Naive thymus-derived CD4-positive, alpha-beta T cell (primary cell): ENCODE data around the gene SLC39A11. TPM values are rescaled to one million over a fixed set of nuclear protein-coding genes. Genes with fewer than 3 reads are reported as not detected.

Experiments used
- ATAC-seq: fragments of 150-1000 bp; cut with Tn5 transposase; 2 replicates; pipeline ENCODE4 v1.10.0; 2021; ENCODE audit warnings: mild to moderate bottlenecking, moderate library complexity
- CTCF ChIA-PET: fragments of 350-600 bp; sonication (Branson Sonifier 250); formaldehyde crosslinking; loops from one replicate; lab custom pipeline; 2021; ENCODE audit warnings: antibody characterized with exemption; lab: Charles Lee
- POLR2A ChIA-PET: fragments of 350-600 bp; sonication (Branson Sonifier 250); formaldehyde crosslinking; loops from one replicate; lab custom pipeline; 2021; ENCODE audit warnings: antibody characterized with exemption, inconsistent platforms; lab: Charles Lee
- DNase-seq, 9 donors: peaks; one replicate each; pipeline versions ENCODE4 v3.0.0 to v3.0.0-alpha.2; 2020 to 2022; ENCODE audit warnings: mixed read lengths in 1 of 9
- H3K27ac ChIP-seq: one replicate; pipeline ENCODE4 v1.7.0; 2013; ENCODE audit warnings: mild to moderate bottlenecking, low read depth, low read length, moderate library complexity
- H3K27me3 ChIP-seq, 2 donors: one replicate each; pipeline ENCODE4 v1.7.0; 2013; ENCODE audit warnings: low read length in 2 of 2, mild to moderate bottlenecking in 2 of 2, moderate library complexity in 2 of 2; ENCODE audit not compliant: control insufficient read depth in 2 of 2, insufficient read depth in 2 of 2
- H3K36me3 ChIP-seq, 3 experiments: 1 replicate in 2 of 3; 2 replicates in 1 of 3; pipeline ENCODE4 v1.7.0; 2013; ENCODE audit warnings: low read length in 3 of 3, mild to moderate bottlenecking in 3 of 3, moderate library complexity in 1 of 3; ENCODE audit not compliant: insufficient read depth in 3 of 3, control insufficient read depth in 2 of 3
- H3K4me1 ChIP-seq, 2 donors: one replicate each; pipeline ENCODE4 v1.7.0; 2013; ENCODE audit warnings: low read length in 2 of 2, mild to moderate bottlenecking in 2 of 2, moderate library complexity in 1 of 2; ENCODE audit not compliant: control insufficient read depth in 2 of 2, insufficient read depth in 2 of 2
- H3K4me3 ChIP-seq: 2 replicates; pipeline ENCODE4 v1.7.0; 2013; ENCODE audit warnings: mild to moderate bottlenecking, low read length
- H3K9me3 ChIP-seq, 3 experiments: 1 replicate in 2 of 3; 2 replicates in 1 of 3; pipeline ENCODE4 v1.7.0; 2013; ENCODE audit warnings: low read length in 3 of 3; ENCODE audit not compliant: control insufficient read depth in 2 of 3
- H3K27ac Mint-ChIP-seq, 9 donors: one replicate each; pipeline ENCODE4 v1.8.0; 2020 to 2022; ENCODE audit warnings: mixed read lengths in 9 of 9, mild to moderate bottlenecking in 8 of 9, moderate library complexity in 5 of 9, inconsistent platforms in 2 of 9
- H3K27me3 Mint-ChIP-seq, 5 donors: one replicate each; pipeline ENCODE4 v1.8.0; 2021 to 2022; ENCODE audit warnings: mixed read lengths in 5 of 5, mild to moderate bottlenecking in 1 of 5
- H3K36me3 Mint-ChIP-seq, 5 donors: one replicate each; pipeline ENCODE4 v1.8.0; 2020 to 2022; ENCODE audit warnings: mixed read lengths in 5 of 5, mild to moderate bottlenecking in 3 of 5, inconsistent platforms in 1 of 5
- H3K4me1 Mint-ChIP-seq, 7 donors: one replicate each; pipeline ENCODE4 v1.8.0; 2020 to 2022; ENCODE audit warnings: mixed read lengths in 7 of 7, mild to moderate bottlenecking in 3 of 7, inconsistent platforms in 1 of 7
- H3K4me3 Mint-ChIP-seq, 10 donors: one replicate each; pipeline ENCODE4 v1.8.0; 2020 to 2022; ENCODE audit warnings: mild to moderate bottlenecking in 10 of 10, mixed read lengths in 10 of 10, moderate library complexity in 6 of 10, inconsistent platforms in 2 of 10
- H3K9me3 Mint-ChIP-seq, 11 donors: one replicate each; pipeline ENCODE4 v1.8.0; 2020 to 2022; ENCODE audit warnings: mixed read lengths in 11 of 11, mild to moderate bottlenecking in 4 of 11, inconsistent platforms in 1 of 11, moderate library complexity in 1 of 11
- intact Hi-C, 2 donors: fragments of 100-400 bp; cut with micrococcal nuclease; formaldehyde crosslinking; loops; one replicate each; pipeline ENCODE4 v1.15.1; 2023
- polyA plus RNA-seq, 2 donors: library from polyadenylated mRNA; unstranded; fragments of 300-500 nt; fragmentation: Illumina TruSeq; gene quantifications; one replicate each; pipeline ENCODE4 v1.2.3, GENCODE V29; 2021
- total RNA-seq, 6 experiments: library from RNA in 5 of 6; stranded (reverse) in 5 of 6; gene quantifications; 1 replicate in 5 of 6; 2 replicates in 1 of 6; pipeline ENCODE4 v1.2.3 and lab custom pipeline; 2021 to 2026

The SLC39A11 gene
- total and polyA plus RNA-seq, 7 experiments from 2014 or later: 8.5 to 36.7 (median 19.8) TPM

GRCh38 chr17:72947475-72947874, 145.0 kb downstream of the SLC39A11 start:
- Mint-ChIP-seq H3K27me3 (no peaks in the 10 kb centered on the region), H3K27ac (no peak overlapping the region), H3K4me1 (no peaks in the 10 kb centered on the region), H3K4me3 (no peak overlapping the region), H3K9me3 (no peaks in the 10 kb centered on the region), H3K36me3 (peaks cover 2 to 51% (median 17%) of the 10 kb centered on the region in 5 donors)
- Histone ChIP-seq H3K27ac (no peak overlapping the region), H3K4me1 (no peaks in the 10 kb centered on the region), H3K9me3 (no peaks in the 10 kb centered on the region), H3K4me3 (no peak overlapping the region), H3K27me3 (no peaks in the 10 kb centered on the region), H3K36me3 (no peaks in the 10 kb centered on the region)
- POLR2A ChIA-PET: no interaction called here
- CTCF ChIA-PET: no interaction called here
- intact Hi-C loops: no loop called here
- DNase-seq: no peak
- no peak for ATAC-seq

GRCh38 chr17:72946696-72947095, 145.8 kb downstream of the SLC39A11 start:
- Mint-ChIP-seq H3K4me1 (no peaks in the 10 kb centered on the region), H3K4me3 (no peak overlapping the region), H3K27ac (no peak overlapping the region), H3K9me3 (no peaks in the 10 kb centered on the region), H3K36me3 (peaks cover 2 to 54% (median 17%) of the 10 kb centered on the region in 5 donors), H3K27me3 (no peaks in the 10 kb centered on the region)
- Histone ChIP-seq H3K4me3 (no peak overlapping the region), H3K27me3 (no peaks in the 10 kb centered on the region), H3K9me3 (no peaks in the 10 kb centered on the region), H3K27ac (no peak overlapping the region), H3K4me1 (no peaks in the 10 kb centered on the region), H3K36me3 (no peaks in the 10 kb centered on the region)
- POLR2A ChIA-PET: no interaction called here
- CTCF ChIA-PET: no interaction called here
- ATAC-seq (no peak), DNase-seq (no peak)
- intact Hi-C loops: no loop called here

GRCh38 chr17:72946156-72946555, 146.3 kb downstream of the SLC39A11 start:
- Histone ChIP-seq H3K4me3 (no peak overlapping the region), H3K36me3 (no peaks in the 10 kb centered on the region), H3K9me3 (no peaks in the 10 kb centered on the region), H3K27ac (no peak overlapping the region), H3K27me3 (no peaks in the 10 kb centered on the region), H3K4me1 (no peaks in the 10 kb centered on the region)
- Mint-ChIP-seq H3K27me3 (no peaks in the 10 kb centered on the region), H3K4me3 (no peak overlapping the region), H3K27ac (no peak overlapping the region), H3K36me3 (peaks cover 2 to 54% (median 17%) of the 10 kb centered on the region in 5 donors), H3K9me3 (no peaks in the 10 kb centered on the region), H3K4me1 (no peaks in the 10 kb centered on the region)
- DNase-seq: no peak
- intact Hi-C loops: no loop called here
- ChIA-PET CTCF (no interaction called here), POLR2A (no interaction called here)
- no peak for ATAC-seq

- H3K4me3 Mint-ChIP-seq: no peak overlapping the region
- CTCF ChIA-PET: no interaction called here
These were observed 147.0 kb downstream of the SLC39A11 start for GRCh38 chr17:72945473-72945872.

GRCh38 chr17:72943826-72944689, 148.4 kb downstream of the SLC39A11 start:
- H3K36me3 Mint-ChIP-seq: peaks cover 2 to 60% (median 21%) of the 10 kb centered on the region in 5 donors
- H3K27me3 Mint-ChIP-seq: no peaks in the 10 kb centered on the region
- Histone ChIP-seq H3K27me3 (no peaks in the 10 kb centered on the region), H3K4me3 (no peak overlapping the region), H3K27ac (no peak overlapping the region), H3K36me3 (no peaks in the 10 kb centered on the region), H3K9me3 (no peaks in the 10 kb centered on the region), H3K4me1 (no peaks in the 10 kb centered on the region)
- no peaks in the 10 kb centered on the region for H3K9me3 Mint-ChIP-seq
- DNase-seq (no peak), ATAC-seq (no peak)
- ChIA-PET CTCF (no interaction called here), POLR2A (no interaction called here)
- no peak overlapping the region for H3K4me3 Mint-ChIP-seq
- no peaks in the 10 kb centered on the region for H3K4me1 Mint-ChIP-seq
- intact Hi-C loops: no loop called here
- H3K27ac Mint-ChIP-seq: no peak overlapping the region

More at GRCh38 chr17:72945473-72945872, 147.0 kb downstream of the SLC39A11 start:
- H3K4me3 ChIP-seq: no peak overlapping the region
- Mint-ChIP-seq H3K27ac (no peak overlapping the region), H3K9me3 (no peaks in the 10 kb centered on the region), H3K36me3 (peaks cover 2 to 59% (median 21%) of the 10 kb centered on the region in 5 donors), H3K27me3 (no peaks in the 10 kb centered on the region), H3K4me1 (no peaks in the 10 kb centered on the region)
- H3K9me3 ChIP-seq: no peaks in the 10 kb centered on the region
- intact Hi-C loops: no loop called here
- no peaks in the 10 kb centered on the region for H3K4me1 ChIP-seq
- H3K36me3 ChIP-seq: no peaks in the 10 kb centered on the region
- H3K27ac ChIP-seq: no peak overlapping the region
- ATAC-seq (no peak), DNase-seq (no peak)
- no peaks in the 10 kb centered on the region for H3K27me3 ChIP-seq
- POLR2A ChIA-PET: no interaction called here

GRCh38 chr17:72942579-72942978, 149.9 kb downstream of the SLC39A11 start:
- no peak overlapping the region for H3K27ac ChIP-seq
- H3K9me3 ChIP-seq: no peaks in the 10 kb centered on the region
- H3K9me3 Mint-ChIP-seq: no peaks in the 10 kb centered on the region
- no peak overlapping the region for H3K27ac Mint-ChIP-seq
- intact Hi-C loops: no loop called here
- H3K4me1 ChIP-seq: no peaks in the 10 kb centered on the region
- ATAC-seq (no peak), DNase-seq (no peak)
- ChIA-PET POLR2A (no interaction called here), CTCF (no interaction called here)
- H3K36me3 ChIP-seq: no peaks in the 10 kb centered on the region
- peaks cover 2 to 60% (median 21%) of the 10 kb centered on the region in 5 donors for H3K36me3 Mint-ChIP-seq
- no peak overlapping the region for H3K4me3 ChIP-seq
- no peaks in the 10 kb centered on the region for H3K4me1 Mint-ChIP-seq
- H3K27me3 Mint-ChIP-seq: no peaks in the 10 kb centered on the region
- no peak overlapping the region for H3K4me3 Mint-ChIP-seq
- H3K27me3 ChIP-seq: no peaks in the 10 kb centered on the region

- Histone ChIP-seq H3K36me3 (no peaks in the 10 kb centered on the region), H3K27me3 (no peaks in the 10 kb centered on the region), H3K4me1 (no peaks in the 10 kb centered on the region), H3K9me3 (no peaks in the 10 kb centered on the region), H3K4me3 (no peak overlapping the region), H3K27ac (no peak overlapping the region)
- Mint-ChIP-seq H3K4me3 (no peak overlapping the region), H3K4me1 (no peaks in the 10 kb centered on the region), H3K9me3 (no peaks in the 10 kb centered on the region), H3K27me3 (no peaks in the 10 kb centered on the region), H3K36me3 (peaks cover 2 to 50% (median 17%) of the 10 kb centered on the region in 5 donors), H3K27ac (no peak overlapping the region)
- ChIA-PET POLR2A (no interaction called here), CTCF (no interaction called here)
- no peak for DNase-seq
- intact Hi-C loops: no loop called here
- no peak for ATAC-seq
These were observed 152.0 kb downstream of the SLC39A11 start for GRCh38 chr17:72940496-72940895.
